SU-DHL-6 (cell line): ENCODE measurements around the gene HERC3.

ENCODE experiments used
- EZH2phosphoT487 ChIP-seq: fragments of 200-600 bp; sonication (generic), shearing (Covaris generic); conservative IDR thresholded peaks from 2 replicates; pipeline ENCODE4 v1.6.1; 2018; ENCODE audit warnings: mild to moderate bottlenecking, antibody characterized with exemption, low read length, moderate library complexity, mixed read lengths
- TF ChIP-seq, protein P1 (sequence below): fragments of 200-600 bp; sonication (generic); IDR thresholded peaks from one replicate; pipeline ENCODE4 v1.5.1; 2017; ENCODE audit warnings: antibody characterized with exemption, mild to moderate bottlenecking, low read length, moderate library complexity; ENCODE audit not compliant: insufficient read depth, poor library complexity, severe bottlenecking

DNA sequence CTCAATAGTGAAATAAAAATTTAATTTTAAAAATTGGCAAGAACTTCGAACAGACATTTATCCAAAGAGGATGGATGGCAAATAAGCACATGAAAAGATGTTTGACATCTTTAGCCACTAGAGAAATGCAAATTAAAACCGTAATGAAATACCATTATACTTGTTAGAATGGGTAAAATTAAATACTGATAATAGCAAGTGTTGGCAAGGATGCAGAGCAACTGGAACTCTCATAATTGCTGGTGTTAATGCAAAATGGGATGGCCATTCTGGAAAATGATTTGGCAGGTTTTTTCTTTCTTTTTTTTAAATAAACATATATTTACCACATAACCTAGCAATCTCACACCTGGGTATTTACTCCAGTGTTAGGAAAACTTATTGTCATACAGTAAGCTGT, 51.7 kb downstream of the HERC3 start:
- TF ChIP-seq, protein P1, sequence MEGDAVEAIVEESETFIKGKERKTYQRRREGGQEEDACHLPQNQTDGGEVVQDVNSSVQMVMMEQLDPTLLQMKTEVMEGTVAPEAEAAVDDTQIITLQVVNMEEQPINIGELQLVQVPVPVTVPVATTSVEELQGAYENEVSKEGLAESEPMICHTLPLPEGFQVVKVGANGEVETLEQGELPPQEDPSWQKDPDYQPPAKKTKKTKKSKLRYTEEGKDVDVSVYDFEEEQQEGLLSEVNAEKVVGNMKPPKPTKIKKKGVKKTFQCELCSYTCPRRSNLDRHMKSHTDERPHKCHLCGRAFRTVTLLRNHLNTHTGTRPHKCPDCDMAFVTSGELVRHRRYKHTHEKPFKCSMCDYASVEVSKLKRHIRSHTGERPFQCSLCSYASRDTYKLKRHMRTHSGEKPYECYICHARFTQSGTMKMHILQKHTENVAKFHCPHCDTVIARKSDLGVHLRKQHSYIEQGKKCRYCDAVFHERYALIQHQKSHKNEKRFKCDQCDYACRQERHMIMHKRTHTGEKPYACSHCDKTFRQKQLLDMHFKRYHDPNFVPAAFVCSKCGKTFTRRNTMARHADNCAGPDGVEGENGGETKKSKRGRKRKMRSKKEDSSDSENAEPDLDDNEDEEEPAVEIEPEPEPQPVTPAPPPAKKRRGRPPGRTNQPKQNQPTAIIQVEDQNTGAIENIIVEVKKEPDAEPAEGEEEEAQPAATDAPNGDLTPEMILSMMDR = no peak
- no peak for TF ChIP-seq EZH2phosphoT487
